ENCODE measurements around the gene ADH4.
"Not testable (repeated sequence)": the region's sequence is repeated elsewhere in the genome, so short reads cannot be mapped to it uniquely, and the experiment has no call there.

Gene ADH4

DNA sequence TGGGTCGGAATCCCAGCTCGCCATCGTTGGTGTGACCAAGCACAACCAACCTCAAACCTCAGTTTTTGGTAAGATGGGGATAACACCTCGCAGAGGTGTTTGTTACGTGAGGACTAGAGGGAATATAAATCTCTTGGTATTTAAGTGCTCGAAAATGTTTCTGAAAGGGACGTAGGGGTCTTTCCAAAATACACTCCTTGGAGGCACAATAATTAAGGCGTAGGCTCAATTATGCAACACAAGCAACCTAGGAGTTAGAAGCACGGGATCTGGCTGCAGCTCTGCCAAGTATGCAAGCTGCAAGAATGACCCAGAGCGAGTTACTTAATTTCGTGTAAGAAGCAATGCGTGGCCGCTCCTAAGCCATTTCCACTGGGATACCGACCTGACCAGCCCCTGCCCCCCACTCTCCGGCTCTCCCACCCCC lies 56.1 kb downstream of the ADH4 start:
- Histone ChIP-seq H3K9ac (ENCODE audit: low read depth, low read length, poor library complexity, severe bottlenecking) (peak overlapping the region; percentile 91), H3K4me1 (ENCODE audit: insufficient read depth, low read length, poor library complexity, severe bottlenecking) (peaks cover 45% of the 10 kb centered on the region), H3K4me2 (ENCODE audit: low read depth, low read length, poor library complexity, severe bottlenecking) (peak overlapping the region; percentile 90), H3K79me2 (ENCODE audit: insufficient read depth, low read length) (peaks cover 59% of the 10 kb centered on the region), H3K4me3 (ENCODE audit: low read length, poor library complexity, severe bottlenecking) (peak overlapping the region; percentile 99), H4K20me1 (ENCODE audit: insufficient read depth, low read length, poor library complexity, severe bottlenecking) (peaks cover 13% of the 10 kb centered on the region), H3K9me3 (ENCODE audit: insufficient read depth, low read depth, low read length) (no peaks in the 10 kb centered on the region), H3K27me3 (ENCODE audit: insufficient read depth, low read length, poor library complexity, severe bottlenecking) (no peaks in the 10 kb centered on the region), H3F3A (ENCODE audit: low read depth) (no peaks in the 10 kb centered on the region), H3K9me2 (replicated peaks; ENCODE audit: low read depth, low read length) (no peaks in the 10 kb centered on the region), H2AFZ (ENCODE audit: low read length) (no peak overlapping the region; the same call in 1 of the 2 replicates), H3K36me3 (ENCODE audit: insufficient read depth, low read length) (peaks cover 15% of the 10 kb centered on the region; the same call in 1 of the 2 replicates)
- TF ChIP-seq, protein P1, sequence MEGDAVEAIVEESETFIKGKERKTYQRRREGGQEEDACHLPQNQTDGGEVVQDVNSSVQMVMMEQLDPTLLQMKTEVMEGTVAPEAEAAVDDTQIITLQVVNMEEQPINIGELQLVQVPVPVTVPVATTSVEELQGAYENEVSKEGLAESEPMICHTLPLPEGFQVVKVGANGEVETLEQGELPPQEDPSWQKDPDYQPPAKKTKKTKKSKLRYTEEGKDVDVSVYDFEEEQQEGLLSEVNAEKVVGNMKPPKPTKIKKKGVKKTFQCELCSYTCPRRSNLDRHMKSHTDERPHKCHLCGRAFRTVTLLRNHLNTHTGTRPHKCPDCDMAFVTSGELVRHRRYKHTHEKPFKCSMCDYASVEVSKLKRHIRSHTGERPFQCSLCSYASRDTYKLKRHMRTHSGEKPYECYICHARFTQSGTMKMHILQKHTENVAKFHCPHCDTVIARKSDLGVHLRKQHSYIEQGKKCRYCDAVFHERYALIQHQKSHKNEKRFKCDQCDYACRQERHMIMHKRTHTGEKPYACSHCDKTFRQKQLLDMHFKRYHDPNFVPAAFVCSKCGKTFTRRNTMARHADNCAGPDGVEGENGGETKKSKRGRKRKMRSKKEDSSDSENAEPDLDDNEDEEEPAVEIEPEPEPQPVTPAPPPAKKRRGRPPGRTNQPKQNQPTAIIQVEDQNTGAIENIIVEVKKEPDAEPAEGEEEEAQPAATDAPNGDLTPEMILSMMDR (conservative IDR thresholded peaks at IDR 0.05; ENCODE audit: low read length) = no peak
- no peak for TF ChIP-seq EZH2phosphoT487 (IDR thresholded peaks at IDR 0.05; ENCODE audit: borderline replicate concordance)

DNA sequence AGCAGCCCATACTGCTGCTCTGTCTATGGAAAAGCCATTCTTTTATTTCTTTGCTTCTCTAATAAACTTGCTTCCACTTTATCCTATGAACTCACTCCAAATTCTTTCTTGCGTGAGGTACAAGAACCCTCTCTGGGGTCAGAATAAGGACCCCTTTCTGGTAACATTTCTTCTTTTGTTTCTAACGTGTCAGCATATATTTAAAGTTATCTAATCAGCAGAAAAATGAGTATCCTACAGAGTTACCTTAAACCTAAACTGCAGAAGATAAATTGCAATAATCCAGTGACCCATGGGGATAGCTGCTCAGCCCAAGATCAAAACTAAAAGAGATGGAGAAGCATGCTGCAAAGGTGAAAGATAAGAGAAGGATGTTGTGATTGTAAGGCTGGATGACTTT lies 59.5 kb downstream of the ADH4 start:
- H3K9me3 ChIP-seq (ENCODE audit: insufficient read depth, low read depth, low read length) = no peaks in the 10 kb centered on the region
- H3K4me1 ChIP-seq (ENCODE audit: insufficient read depth, low read length, poor library complexity, severe bottlenecking) = peaks cover 29% of the 10 kb centered on the region
- peaks cover 25% of the 10 kb centered on the region for H4K20me1 ChIP-seq (ENCODE audit: insufficient read depth, low read length, poor library complexity, severe bottlenecking)
- peaks cover 40% of the 10 kb centered on the region; the same call in 1 of the 2 replicates for H3K36me3 ChIP-seq (ENCODE audit: insufficient read depth, low read length)
- H3K9me2 ChIP-seq (replicated peaks; ENCODE audit: low read depth, low read length) = no peaks in the 10 kb centered on the region
- no peaks in the 10 kb centered on the region for H3K27me3 ChIP-seq (ENCODE audit: insufficient read depth, low read length, poor library complexity, severe bottlenecking)
- no peak overlapping the region for H2AFZ ChIP-seq (ENCODE audit: low read length)
- H3K9ac ChIP-seq (ENCODE audit: low read depth, low read length, poor library complexity, severe bottlenecking) = no peak overlapping the region
- H3K4me2 ChIP-seq (ENCODE audit: low read depth, low read length, poor library complexity, severe bottlenecking) = peak overlapping the region; percentile 13
- TF ChIP-seq, protein P1 (conservative IDR thresholded peaks at IDR 0.05; ENCODE audit: low read length) = no peak
- no peak for TF ChIP-seq EZH2phosphoT487 (IDR thresholded peaks at IDR 0.05; ENCODE audit: borderline replicate concordance)
- no peaks in the 10 kb centered on the region for H3F3A ChIP-seq (ENCODE audit: low read depth)
- H3K79me2 ChIP-seq (ENCODE audit: insufficient read depth, low read length) = peaks cover 58% of the 10 kb centered on the region
- H3K4me3 ChIP-seq (ENCODE audit: low read length, poor library complexity, severe bottlenecking) = no peak overlapping the region

DNA sequence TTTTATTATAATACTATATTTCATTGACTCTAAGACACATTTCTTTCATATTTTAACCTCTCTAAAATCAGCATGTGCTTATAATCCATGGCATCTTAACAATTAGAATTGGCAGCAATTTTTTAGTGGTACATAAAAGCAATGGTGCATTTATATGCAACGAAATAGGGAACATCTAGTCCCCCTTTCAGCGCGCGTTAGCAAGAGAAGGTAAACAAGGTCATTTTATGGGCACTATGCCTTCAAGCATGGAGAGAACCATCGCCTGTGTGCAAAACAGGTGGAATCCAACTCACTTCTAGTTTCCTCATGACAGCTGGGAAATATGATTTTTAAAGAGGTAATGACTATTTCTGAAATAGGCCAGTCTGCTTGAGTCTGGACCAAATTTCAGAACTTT lies 61.9 kb downstream of the ADH4 start:
- TF ChIP-seq, protein P1 (conservative IDR thresholded peaks at IDR 0.05; ENCODE audit: low read length) = no peak
- Histone ChIP-seq H3F3A (ENCODE audit: low read depth) (no peaks in the 10 kb centered on the region), H3K9me2 (replicated peaks; ENCODE audit: low read depth, low read length) (no peaks in the 10 kb centered on the region), H3K4me2 (ENCODE audit: low read depth, low read length, poor library complexity, severe bottlenecking) (peak overlapping the region; percentile 1), H3K27me3 (ENCODE audit: insufficient read depth, low read length, poor library complexity, severe bottlenecking) (no peaks in the 10 kb centered on the region), H3K4me1 (ENCODE audit: insufficient read depth, low read length, poor library complexity, severe bottlenecking) (peaks cover 20% of the 10 kb centered on the region), H3K4me3 (ENCODE audit: low read length, poor library complexity, severe bottlenecking) (no peak overlapping the region), H2AFZ (ENCODE audit: low read length) (no peak overlapping the region), H4K20me1 (ENCODE audit: insufficient read depth, low read length, poor library complexity, severe bottlenecking) (peaks cover 18% of the 10 kb centered on the region), H3K79me2 (ENCODE audit: insufficient read depth, low read length) (peaks cover 43% of the 10 kb centered on the region), H3K36me3 (ENCODE audit: insufficient read depth, low read length) (peaks cover 56% of the 10 kb centered on the region), H3K9me3 (ENCODE audit: insufficient read depth, low read depth, low read length) (no peaks in the 10 kb centered on the region), H3K9ac (ENCODE audit: low read depth, low read length, poor library complexity, severe bottlenecking) (peak overlapping the region; percentile 4)

DNA sequence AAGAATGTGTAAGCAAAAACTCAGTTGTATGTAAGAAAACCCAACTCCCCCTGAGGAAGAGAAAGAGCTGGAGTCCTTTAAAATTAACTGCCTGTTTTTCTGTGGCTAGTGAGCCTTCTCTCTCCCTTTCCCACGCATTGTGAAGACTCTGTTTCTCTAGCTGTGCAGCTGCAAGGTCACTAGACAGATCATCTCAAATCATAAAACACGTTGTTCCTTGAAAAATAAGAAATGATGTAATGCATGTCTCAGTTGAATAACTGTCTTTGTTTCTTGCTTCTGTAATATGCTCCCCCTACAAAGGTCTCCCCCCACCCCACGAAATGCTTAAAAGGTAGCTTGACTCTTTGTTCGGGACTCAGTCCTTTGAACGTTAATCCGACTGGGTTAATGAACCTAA lies 63.2 kb downstream of the ADH4 start:
- not testable (repeated sequence) for H3K9me2 ChIP-seq (replicated peaks; ENCODE audit: low read depth, low read length); H3K27me3 ChIP-seq (ENCODE audit: insufficient read depth, low read length, poor library complexity, severe bottlenecking); H3F3A ChIP-seq (ENCODE audit: low read depth); H3K9me3 ChIP-seq (ENCODE audit: insufficient read depth, low read depth, low read length); H3K4me3 ChIP-seq (ENCODE audit: low read length, poor library complexity, severe bottlenecking); H3K9ac ChIP-seq (ENCODE audit: low read depth, low read length, poor library complexity, severe bottlenecking); H2AFZ ChIP-seq (ENCODE audit: low read length)
- Histone ChIP-seq H3K79me2 (ENCODE audit: insufficient read depth, low read length) (peaks cover 30% of the 10 kb centered on the region), H3K4me2 (ENCODE audit: low read depth, low read length, poor library complexity, severe bottlenecking) (peak overlapping the region; percentile 25), H4K20me1 (ENCODE audit: insufficient read depth, low read length, poor library complexity, severe bottlenecking) (peaks cover 13% of the 10 kb centered on the region), H3K36me3 (ENCODE audit: insufficient read depth, low read length) (peaks cover 69% of the 10 kb centered on the region), H3K4me1 (ENCODE audit: insufficient read depth, low read length, poor library complexity, severe bottlenecking) (peaks cover 18% of the 10 kb centered on the region)
